AG04449 (cell line): ENCODE results near the gene CLDND2.

Experiments
- CTCF ChIA-PET: fragments of 350-600 bp; formaldehyde crosslinking; extraction: SDS; loops from one replicate; lab custom pipeline; 2021; ENCODE audit warnings: antibody characterized with exemption; lab: Yijun Ruan, JAX
- POLR2A ChIA-PET: fragments of 400-600, 350-600 bp; formaldehyde crosslinking; extraction: SDS; loops from one replicate; lab custom pipeline; 2020; ENCODE audit warnings: antibody characterized with exemption, inconsistent platforms; lab: Yijun Ruan, JAX
- DNase-seq: peaks from one replicate; pipeline ENCODE4 v3.0.0-alpha.2; 2010; ENCODE audit warnings: low read depth, low spot score
- H3K4me3 ChIP-seq: 2 replicates; pipeline ENCODE4 v1.5.1; 2011; ENCODE audit warnings: low read depth, mild to moderate bottlenecking, control low read depth, low read length
- CTCF ChIP-seq: IDR thresholded peaks from one replicate; pipeline ENCODE4 v1.5.1; 2011; ENCODE audit warnings: mild to moderate bottlenecking, moderate library complexity, low read length, control low read depth, inconsistent platforms; ENCODE audit not compliant: insufficient read depth; ENCODE audit errors: missing control alignments

The CLDND2 gene

DNA sequence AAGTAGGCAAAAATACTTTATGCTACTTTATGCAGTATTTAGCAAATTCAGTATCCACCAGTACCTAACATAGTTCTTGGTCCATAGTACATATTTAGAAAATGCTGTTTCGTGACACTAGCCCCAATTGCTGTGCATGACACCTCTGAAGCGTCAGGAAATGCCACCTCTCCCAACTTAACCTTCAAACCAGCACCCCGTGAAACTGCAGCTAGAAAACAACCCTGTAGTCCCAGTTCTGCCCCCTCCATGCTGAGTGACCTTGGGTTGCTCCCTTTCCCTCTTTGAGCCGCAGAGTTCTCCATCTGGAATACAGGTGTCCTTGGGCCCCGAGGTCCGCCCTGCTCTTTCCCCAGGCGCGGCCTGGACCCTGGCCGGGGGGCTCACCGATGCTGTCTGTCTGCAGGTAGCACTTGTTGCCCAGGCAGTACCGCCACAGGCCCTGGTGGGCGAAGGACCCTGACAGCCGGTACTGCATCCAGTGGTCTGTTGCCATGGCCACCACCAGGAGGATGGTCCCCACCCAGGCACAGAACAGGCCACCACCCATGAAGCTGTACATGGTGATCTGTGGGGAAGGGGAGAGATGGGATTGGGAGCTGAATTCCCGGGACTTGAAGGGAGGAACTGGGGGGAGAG, 18.2 kb upstream of the CLDND2 start:
- DNase-seq = no peak
- ChIA-PET CTCF (no interaction called here), POLR2A (interaction anchor here (1.1 kb wide), 1 partner anchor 19 kb away, joined by 4 read pairs; no protein-coding TSS in a partner anchor)
- TF ChIP-seq CTCF = no peak
- no peak overlapping the region for H3K4me3 ChIP-seq

DNA sequence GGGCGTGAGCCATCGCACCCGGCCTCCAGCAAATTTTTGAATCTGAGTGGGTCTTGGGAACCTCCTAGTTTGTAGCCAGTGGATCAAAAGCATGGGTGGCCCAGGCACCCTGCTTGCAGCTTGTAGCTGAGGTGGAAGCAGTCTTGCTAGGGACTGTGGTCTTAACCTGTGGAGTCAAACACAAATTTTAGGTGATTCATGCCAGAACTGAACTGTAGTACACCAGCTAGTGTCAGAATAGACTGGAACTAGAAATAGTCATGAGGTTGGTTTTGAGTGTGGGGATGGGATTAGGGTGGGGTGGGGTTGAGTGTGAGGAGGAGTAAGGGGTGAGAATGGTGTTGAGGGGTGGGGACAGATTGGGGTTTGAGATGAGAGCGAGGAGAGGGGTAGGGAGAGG, 13.2 kb upstream of the CLDND2 start:
- ChIA-PET CTCF (no interaction called here), POLR2A (no interaction called here)
- no peak for TF ChIP-seq CTCF
- H3K4me3 ChIP-seq = no peak overlapping the region
- DNase-seq = no peak

DNA sequence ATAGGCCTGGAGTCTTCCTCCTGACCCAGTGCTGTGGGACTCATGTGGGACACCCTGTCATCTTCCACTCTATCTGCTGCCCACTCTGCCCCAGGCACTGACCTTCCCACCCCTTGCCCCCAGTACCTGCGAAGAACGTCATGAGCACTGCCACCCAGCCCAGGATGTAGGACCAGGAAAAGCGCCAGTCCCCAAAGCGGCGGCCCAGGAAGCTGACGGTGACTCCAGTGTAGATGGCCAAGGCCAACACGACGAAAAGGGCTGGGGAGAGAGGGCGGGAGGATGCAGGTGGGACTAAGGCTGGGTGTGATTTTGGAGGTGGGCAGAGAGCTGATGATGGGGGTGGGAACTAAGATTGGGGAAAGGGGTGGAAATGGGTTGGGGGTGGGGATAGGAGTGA, 11.6 kb upstream of the CLDND2 start:
- DNase-seq = no peak
- no peak for TF ChIP-seq CTCF
- H3K4me3 ChIP-seq = no peak overlapping the region
- ChIA-PET POLR2A (no interaction called here), CTCF (no interaction called here)

- POLR2A ChIA-PET = no interaction called here
- H3K4me3 ChIP-seq = no peak overlapping the region
- DNase-seq = no peak
- TF ChIP-seq CTCF = no peak
- CTCF ChIA-PET = interaction anchor here (1.4 kb wide), 1 partner anchor 39 kb away, joined by 3 read pairs; no protein-coding TSS in a partner anchor
Observed at GRCh38 chr19:51377422-51377821, 8.6 kb upstream of the CLDND2 start.

GRCh38 chr19:51375504-51376221, 6.9 kb upstream of the CLDND2 start:
- DNase-seq = no peak
- TF ChIP-seq CTCF = no peak
- CTCF ChIA-PET = no interaction called here
- no peak overlapping the region for H3K4me3 ChIP-seq
- POLR2A ChIA-PET = no interaction called here

GRCh38 chr19:51372649-51373504, 4.1 kb upstream of the CLDND2 start, which contains the start of gene NKG7:
Gene NKG7 (minus strand): TSS chr19:51372654. CDS start chr19:51372535, 119 bp downstream.
- TF ChIP-seq CTCF = no peak
- ChIA-PET CTCF (no interaction called here), POLR2A (no interaction called here)
- no peak for DNase-seq
- no peak within 1 kb of the TSS for H3K4me3 ChIP-seq
